Ovary (tissue), 9 donors: ENCODE measurements around the gene TBC1D3B. TPM values are rescaled to one million over a fixed set of nuclear protein-coding genes. Genes with fewer than 3 reads are reported as not detected.

Experiments
- DNase-seq, 5 donors: peaks; one replicate each; pipeline ENCODE4 v3.0.0-alpha.2; 2019 to 2020
- H3K27ac ChIP-seq, 2 donors: fragments of 200-600 bp; one replicate each; pipeline versions ENCODE4 v1.5.1 to v1.8.0; 2019 to 2022
- H3K27me3 ChIP-seq: fragments of 200-600 bp; one replicate; pipeline ENCODE4 v1.8.0; 2022
- H3K36me3 ChIP-seq: fragments of 200-600 bp; sonication (generic); one replicate; pipeline ENCODE4 v1.5.1; 2019
- H3K4me1 ChIP-seq: one replicate; pipeline ENCODE4 v1.8.1; 2013; ENCODE audit warnings: mild to moderate bottlenecking, moderate library complexity; ENCODE audit not compliant: insufficient read depth
- H3K4me3 ChIP-seq: fragments of 200-600 bp; sonication (generic); one replicate; pipeline ENCODE4 v1.5.1; 2017
- H3K9me3 ChIP-seq, 2 donors: fragments of 200-600 bp in 1 of 2; sonication (generic) in 1 of 2; one replicate each; pipeline versions ENCODE4 v1.5.1 to v1.8.1; 2013 to 2019; ENCODE audit warnings: mild to moderate bottlenecking in 1 of 2, moderate library complexity in 1 of 2
- EP300 ChIP-seq: sonication (generic); formaldehyde crosslinking; IDR thresholded peaks from one replicate; pipeline ENCODE4 v1.6.1; 2017; ENCODE audit warnings: antibody characterized with exemption
- POLR2A ChIP-seq: fragments of 450-650 bp; IDR thresholded peaks from one replicate; pipeline ENCODE4 v1.6.1; 2017; ENCODE audit warnings: antibody characterized with exemption, mild to moderate bottlenecking, moderate library complexity
- WGBS, 3 donors: extraction: QIAGEN DNeasy Blood & Tissue Kit in 1 of 3; methylation state at CpG; one replicate each; pipeline versions ENCODE4 v1.1.5 to v1.1.7; 2013 to 2017; 5-methylcytosine and 5-hydroxymethylcytosine counted together
- intact Hi-C, 4 donors: fragments of 100-400 bp; cut with DNase I; formaldehyde crosslinking; loops; one replicate each; pipeline versions ENCODE4 v1.11.0 to v1.15.1; 2022 to 2023
- polyA plus RNA-seq, 2 donors: library from polyadenylated mRNA; stranded (reverse); fragments of 200-250 nt in 1 of 2; fragments of 350-450 nt in 1 of 2; fragmentation: Illumina TruSeq in 1 of 2; extraction: RNeasy Lipid Tissue Mini Kit (QIAGEN cat#74804) in 1 of 2; gene quantifications; one replicate each; pipeline ENCODE4 v1.2.3, GENCODE V29; 2013 to 2014
- total RNA-seq, 7 donors: library from RNA; depleted of rRNA in 2 of 7; stranded (reverse); fragments of >200 nt in 2 of 7; fragmentation: NEBNext Ultra II Directional in 3 of 7; extraction: Animal tissue kit (Norgen Biotek cat#: 25700) in 3 of 7; gene quantifications; one replicate each; pipeline versions ENCODE4 v1.1.0 to v1.2.4, GENCODE V29; 2016 to 2023
- TF ChIP-seq, protein P1 (sequence below), 3 donors: fragments of 450-650 bp in 2 of 3; fragments of 200-600 bp in 1 of 3; IDR thresholded peaks; one replicate each; pipeline versions ENCODE4 v1.5.1 to v1.8.0; 2016 to 2022; ENCODE audit warnings: antibody characterized with exemption in 3 of 3, mild to moderate bottlenecking in 1 of 3
- donor health status: DM: no; HTN: no; CAD: no; lungs with moderate emphysema.
- donor health status: DM: no; HTN: no; CAD: no.
- donor health status: Bipolar disorder and iron deficiency.
- donor health status: DM: yes; HTN: yes; CAD: no.
- donor health status: DM: no; HTN: no; CAD: no.
- donor health status: DM: yes; HTN: yes; CAD: no.

The TBC1D3B gene
- total and polyA plus RNA-seq, 9 donors = 1.1 to 11.5 (median 4.5) TPM; not detected in 1

DNA sequence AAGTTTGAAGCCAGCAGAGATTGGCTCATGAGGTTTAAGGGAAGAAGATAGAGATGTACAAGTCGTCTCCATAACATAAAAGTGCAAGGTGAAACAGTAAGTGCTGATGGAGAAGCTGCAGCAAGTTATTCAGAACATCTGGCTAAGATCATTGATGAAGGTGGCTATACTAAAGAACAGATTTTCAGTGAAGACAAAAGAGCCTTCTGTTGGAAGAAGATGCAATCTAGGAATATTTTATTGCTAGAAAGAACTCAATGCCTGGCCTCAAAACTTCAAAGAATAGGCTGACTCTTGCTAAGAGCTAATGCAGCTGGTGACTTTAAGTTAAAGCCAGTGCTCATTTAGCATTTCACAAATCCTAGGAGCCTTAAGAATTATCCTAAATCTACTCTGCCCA, 46.8 kb downstream of the TBC1D3B start:
- intact Hi-C loops = loop anchor here in 1 of 4 donors (5.0 kb wide), 1 partner anchor 53 kb away; no protein-coding TSS in a partner anchor
- WGBS, 3 donors = 35 to 46% (median 44%) methylated on average over 1 of the region's 1 CpG
- H3K27me3 ChIP-seq = no peaks in the 10 kb centered on the region
- no peak for DNase-seq
- H3K4me1 ChIP-seq = no peaks in the 10 kb centered on the region
- H3K36me3 ChIP-seq = no peaks in the 10 kb centered on the region
- H3K4me3 ChIP-seq = no peak overlapping the region
- H3K9me3 ChIP-seq = no peaks in the 10 kb centered on the region
- H3K27ac ChIP-seq = no peak overlapping the region
- no peak for TF ChIP-seq EP300
- TF ChIP-seq POLR2A = no peak
- TF ChIP-seq, protein P1, sequence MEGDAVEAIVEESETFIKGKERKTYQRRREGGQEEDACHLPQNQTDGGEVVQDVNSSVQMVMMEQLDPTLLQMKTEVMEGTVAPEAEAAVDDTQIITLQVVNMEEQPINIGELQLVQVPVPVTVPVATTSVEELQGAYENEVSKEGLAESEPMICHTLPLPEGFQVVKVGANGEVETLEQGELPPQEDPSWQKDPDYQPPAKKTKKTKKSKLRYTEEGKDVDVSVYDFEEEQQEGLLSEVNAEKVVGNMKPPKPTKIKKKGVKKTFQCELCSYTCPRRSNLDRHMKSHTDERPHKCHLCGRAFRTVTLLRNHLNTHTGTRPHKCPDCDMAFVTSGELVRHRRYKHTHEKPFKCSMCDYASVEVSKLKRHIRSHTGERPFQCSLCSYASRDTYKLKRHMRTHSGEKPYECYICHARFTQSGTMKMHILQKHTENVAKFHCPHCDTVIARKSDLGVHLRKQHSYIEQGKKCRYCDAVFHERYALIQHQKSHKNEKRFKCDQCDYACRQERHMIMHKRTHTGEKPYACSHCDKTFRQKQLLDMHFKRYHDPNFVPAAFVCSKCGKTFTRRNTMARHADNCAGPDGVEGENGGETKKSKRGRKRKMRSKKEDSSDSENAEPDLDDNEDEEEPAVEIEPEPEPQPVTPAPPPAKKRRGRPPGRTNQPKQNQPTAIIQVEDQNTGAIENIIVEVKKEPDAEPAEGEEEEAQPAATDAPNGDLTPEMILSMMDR (IDR thresholded peaks at IDR 0.05) = no peak

DNA sequence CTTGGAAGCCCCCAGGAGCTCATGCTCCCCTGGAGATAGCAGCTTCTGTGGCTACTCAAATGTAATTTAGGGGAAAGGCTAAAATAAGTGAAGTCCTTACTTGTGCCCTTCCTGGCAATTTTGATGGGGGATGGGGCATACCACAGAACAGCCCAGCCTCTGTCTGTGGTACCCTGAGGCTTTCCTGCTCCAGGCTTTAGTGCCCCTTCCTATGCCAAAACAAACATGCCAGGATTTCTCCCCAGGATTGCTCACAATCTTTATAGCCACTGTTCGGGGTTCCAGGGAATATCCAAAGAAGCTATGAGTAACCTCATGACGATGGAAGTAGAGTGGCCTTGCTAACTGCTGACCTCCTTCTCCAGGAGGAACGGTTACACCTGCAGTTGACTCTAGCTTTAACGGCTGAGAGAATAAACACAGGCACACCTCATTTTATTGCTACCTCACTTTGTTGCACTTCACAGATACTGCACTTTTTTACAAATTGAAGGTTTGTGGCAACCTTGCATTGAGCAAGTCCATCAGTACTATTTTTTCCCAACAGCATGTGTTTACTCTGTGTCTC, 47.9 kb downstream of the TBC1D3B start:
- H3K4me3 ChIP-seq = no peak overlapping the region
- no peaks in the 10 kb centered on the region for H3K36me3 ChIP-seq
- H3K27me3 ChIP-seq = no peaks in the 10 kb centered on the region
- no peaks in the 10 kb centered on the region for H3K4me1 ChIP-seq
- no peak overlapping the region for H3K27ac ChIP-seq
- intact Hi-C loops = loop anchor here in 1 of 4 donors (5.0 kb wide), 1 partner anchor 54 kb away; no protein-coding TSS in a partner anchor
- WGBS, 3 donors = 65 to 71% (median 69%) methylated on average over 4 of the region's 4 CpGs
- no peak for DNase-seq
- TF ChIP-seq EP300 (no peak), POLR2A (no peak)
- TF ChIP-seq, protein P1 (IDR thresholded peaks at IDR 0.05) = no peak
- no peaks in the 10 kb centered on the region for H3K9me3 ChIP-seq

DNA sequence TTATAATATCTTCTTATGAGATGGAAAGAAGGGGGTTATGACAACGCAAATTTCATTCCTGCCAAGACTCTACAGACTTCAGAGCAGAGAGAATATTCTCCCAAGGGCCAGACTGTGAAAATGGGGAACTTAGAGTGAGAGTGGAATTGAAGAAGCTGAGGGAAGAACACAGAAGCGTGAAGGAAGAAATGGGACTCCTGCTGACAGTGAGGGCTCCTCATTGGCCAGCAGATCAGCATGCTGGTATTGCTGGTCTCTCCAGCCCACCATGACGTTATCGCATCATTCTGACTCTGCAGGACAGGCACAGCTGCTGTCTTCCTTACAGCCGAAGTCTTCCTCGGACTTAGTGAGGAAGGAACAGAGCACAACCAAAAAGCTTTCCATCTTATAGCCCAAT, 48.5 kb downstream of the TBC1D3B start:
- no peak for DNase-seq
- Histone ChIP-seq H3K36me3 (no peaks in the 10 kb centered on the region), H3K27me3 (no peaks in the 10 kb centered on the region), H3K4me1 (no peaks in the 10 kb centered on the region), H3K27ac (no peak overlapping the region), H3K9me3 (no peaks in the 10 kb centered on the region), H3K4me3 (no peak overlapping the region)
- 75 to 81% (median 79%) methylated on average over 6 of the region's 6 CpGs for WGBS, 3 donors
- TF ChIP-seq POLR2A = no peak
- TF ChIP-seq, protein P1 (IDR thresholded peaks at IDR 0.05) = no peak
- no peak for TF ChIP-seq EP300
- intact Hi-C loops = loop anchor here in 1 of 4 donors (5.0 kb wide), 1 partner anchor 54 kb away; no protein-coding TSS in a partner anchor

DNA sequence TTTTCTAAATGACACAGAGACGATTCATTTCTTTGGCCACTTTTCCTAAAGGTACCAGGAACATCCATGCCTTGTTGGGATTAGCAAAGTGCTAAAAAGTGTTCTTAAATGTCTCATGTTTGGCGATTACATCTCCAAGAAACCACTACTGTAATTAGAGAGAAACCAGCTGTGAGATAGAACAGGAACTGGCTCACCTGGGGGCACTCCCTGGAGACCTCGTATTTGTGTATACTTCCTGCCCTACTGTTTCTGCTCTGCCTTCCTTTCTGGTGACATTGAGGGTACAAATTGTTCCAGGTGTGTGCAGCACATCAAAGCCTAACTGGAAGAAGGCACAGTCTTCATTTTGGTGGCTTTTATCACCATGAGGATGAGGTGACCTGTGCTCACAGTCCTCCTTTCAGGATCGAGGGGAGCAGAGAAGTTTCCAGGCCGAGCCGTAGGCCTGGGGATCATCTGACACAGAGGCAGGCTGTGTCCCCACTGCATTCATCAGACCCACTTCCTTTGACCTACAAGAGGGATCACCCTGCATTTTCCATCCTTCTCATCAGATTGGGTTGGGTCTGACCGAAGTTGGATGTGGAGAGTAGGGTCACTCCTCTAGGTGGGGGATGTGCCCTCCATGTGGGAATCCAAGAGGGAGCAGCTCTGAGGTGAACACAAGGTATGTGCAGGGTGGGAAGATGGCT, 49.1 kb downstream of the TBC1D3B start:
- no peaks in the 10 kb centered on the region for H3K36me3 ChIP-seq
- no peak overlapping the region for H3K4me3 ChIP-seq
- no peak for DNase-seq
- TF ChIP-seq, protein P1 (IDR thresholded peaks at IDR 0.05) = no peak
- no peak for TF ChIP-seq EP300
- no peak for TF ChIP-seq POLR2A
- WGBS, 3 donors = 79 to 87% (median 83%) methylated on average over 7 of the region's 7 CpGs
- intact Hi-C loops = loop anchor here in 1 of 4 donors (5.0 kb wide), 1 partner anchor 55 kb away; no protein-coding TSS in a partner anchor
- H3K27ac ChIP-seq = no peak overlapping the region
- no peaks in the 10 kb centered on the region for H3K27me3 ChIP-seq
- no peaks in the 10 kb centered on the region for H3K9me3 ChIP-seq
- no peaks in the 10 kb centered on the region for H3K4me1 ChIP-seq
